Parathyroid adenoma (tissue), 2 donors: ENCODE data around the gene EXD3.
A peak's percentile ranks its signal among the peaks of the same experiment; 100 is the strongest.

Source experiments
- H2AFZ ChIP-seq: fragments of 300-600 bp; sonication (generic); one replicate; pipeline ENCODE4 v1.7.0; 2017; ENCODE audit warnings: antibody characterized with exemption, mild to moderate bottlenecking
- H3K27ac ChIP-seq: fragments of 300-600 bp; sonication (generic); one replicate; pipeline ENCODE4 v1.7.0; 2017
- H3K27me3 ChIP-seq: fragments of 300-600 bp; sonication (generic); one replicate; pipeline ENCODE4 v1.7.0; 2017; ENCODE audit warnings: low read length; ENCODE audit not compliant: control insufficient read depth, insufficient read depth
- H3K36me3 ChIP-seq: fragments of 300-600 bp; sonication (generic); one replicate; pipeline ENCODE4 v1.7.0; 2017; ENCODE audit warnings: low read length; ENCODE audit not compliant: control insufficient read depth, insufficient read depth
- H3K4me1 ChIP-seq: fragments of 300-600 bp; sonication (generic); one replicate; pipeline ENCODE4 v1.7.0; 2017; ENCODE audit warnings: control low read depth
- H3K4me2 ChIP-seq: fragments of 300-600 bp; sonication (generic); one replicate; pipeline ENCODE4 v1.7.0; 2017; ENCODE audit warnings: low read length
- H3K4me3 ChIP-seq: fragments of 300-600 bp; sonication (generic); one replicate; pipeline ENCODE4 v1.7.0; 2017; ENCODE audit warnings: low read depth, low read length
- H3K79me2 ChIP-seq: fragments of 300-600 bp; sonication (generic); one replicate; pipeline ENCODE4 v1.7.0; 2017; ENCODE audit warnings: control low read depth
- H3K9ac ChIP-seq: fragments of 300-600 bp; sonication (generic); one replicate; pipeline ENCODE4 v1.7.0; 2017; ENCODE audit warnings: mild to moderate bottlenecking
- H3K9me3 ChIP-seq: fragments of 300-600 bp; sonication (generic); one replicate; pipeline ENCODE4 v1.7.0; 2017; ENCODE audit warnings: low read length; ENCODE audit not compliant: control insufficient read depth
- TF ChIP-seq, protein P1 (sequence below): fragments of 300-600 bp; sonication (generic); IDR thresholded peaks from one replicate; pipeline ENCODE4 v1.7.0; 2017; ENCODE audit warnings: antibody characterized with exemption, mild to moderate bottlenecking
- donor health status: primary hyperparathyroidism.

EXD3 gene

GRCh38 chr9:137427454-137428310 lies 4.7 kb upstream of the EXD3 start:
- no peaks in the 10 kb centered on the region for H3K4me1 ChIP-seq
- H3K9me3 ChIP-seq = no peaks in the 10 kb centered on the region
- H3K4me3 ChIP-seq = no peak overlapping the region
- no peaks in the 10 kb centered on the region for H3K79me2 ChIP-seq
- H2AFZ ChIP-seq = no peak overlapping the region
- TF ChIP-seq, protein P1, sequence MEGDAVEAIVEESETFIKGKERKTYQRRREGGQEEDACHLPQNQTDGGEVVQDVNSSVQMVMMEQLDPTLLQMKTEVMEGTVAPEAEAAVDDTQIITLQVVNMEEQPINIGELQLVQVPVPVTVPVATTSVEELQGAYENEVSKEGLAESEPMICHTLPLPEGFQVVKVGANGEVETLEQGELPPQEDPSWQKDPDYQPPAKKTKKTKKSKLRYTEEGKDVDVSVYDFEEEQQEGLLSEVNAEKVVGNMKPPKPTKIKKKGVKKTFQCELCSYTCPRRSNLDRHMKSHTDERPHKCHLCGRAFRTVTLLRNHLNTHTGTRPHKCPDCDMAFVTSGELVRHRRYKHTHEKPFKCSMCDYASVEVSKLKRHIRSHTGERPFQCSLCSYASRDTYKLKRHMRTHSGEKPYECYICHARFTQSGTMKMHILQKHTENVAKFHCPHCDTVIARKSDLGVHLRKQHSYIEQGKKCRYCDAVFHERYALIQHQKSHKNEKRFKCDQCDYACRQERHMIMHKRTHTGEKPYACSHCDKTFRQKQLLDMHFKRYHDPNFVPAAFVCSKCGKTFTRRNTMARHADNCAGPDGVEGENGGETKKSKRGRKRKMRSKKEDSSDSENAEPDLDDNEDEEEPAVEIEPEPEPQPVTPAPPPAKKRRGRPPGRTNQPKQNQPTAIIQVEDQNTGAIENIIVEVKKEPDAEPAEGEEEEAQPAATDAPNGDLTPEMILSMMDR = no peak
- H3K4me2 ChIP-seq = no peak overlapping the region
- no peaks in the 10 kb centered on the region for H3K36me3 ChIP-seq
- H3K9ac ChIP-seq = no peak overlapping the region
- no peaks in the 10 kb centered on the region for H3K27me3 ChIP-seq
- H3K27ac ChIP-seq = no peak overlapping the region

GRCh38 chr9:137426018-137426681 lies 3.2 kb upstream of the EXD3 start:
- no peak overlapping the region for H3K27ac ChIP-seq
- H3K4me2 ChIP-seq = no peak overlapping the region
- peaks cover 3% of the 10 kb centered on the region for H3K4me1 ChIP-seq
- no peak overlapping the region for H2AFZ ChIP-seq
- H3K79me2 ChIP-seq = no peaks in the 10 kb centered on the region
- H3K9ac ChIP-seq = no peak overlapping the region
- H3K9me3 ChIP-seq = no peaks in the 10 kb centered on the region
- no peaks in the 10 kb centered on the region for H3K27me3 ChIP-seq
- no peak overlapping the region for H3K4me3 ChIP-seq
- H3K36me3 ChIP-seq = no peaks in the 10 kb centered on the region
- TF ChIP-seq, protein P1 = no peak

GRCh38 chr9:137423514-137424291 lies 741 bp upstream of the EXD3 start:
- Histone ChIP-seq H3K9me3 (no peaks in the 10 kb centered on the region), H3K79me2 (no peaks in the 10 kb centered on the region), H3K4me1 (peaks cover 3% of the 10 kb centered on the region), H3K27me3 (no peaks in the 10 kb centered on the region), H3K4me2 (peak overlapping the region; percentile 87), H3K4me3 (peak overlapping the region; percentile 66), H3K9ac (peak overlapping the region; percentile 19), H3K27ac (no peak overlapping the region), H3K36me3 (no peaks in the 10 kb centered on the region), H2AFZ (peak overlapping the region; percentile 64)
- TF ChIP-seq, protein P1 = no peak

GRCh38 chr9:137421838-137422603 lies 941 bp downstream of the EXD3 start:
- Histone ChIP-seq H3K27me3 (no peaks in the 10 kb centered on the region), H3K4me2 (peak overlapping the region; percentile 80), H3K79me2 (no peaks in the 10 kb centered on the region), H2AFZ (peak overlapping the region; percentile 83), H3K4me3 (peak overlapping the region; percentile 60), H3K9me3 (no peaks in the 10 kb centered on the region), H3K36me3 (no peaks in the 10 kb centered on the region), H3K27ac (no peak overlapping the region), H3K9ac (no peak overlapping the region), H3K4me1 (peaks cover 3% of the 10 kb centered on the region)
- TF ChIP-seq, protein P1 = no peak
